ENCODE data around the gene PLEKHH2.

DNA sequence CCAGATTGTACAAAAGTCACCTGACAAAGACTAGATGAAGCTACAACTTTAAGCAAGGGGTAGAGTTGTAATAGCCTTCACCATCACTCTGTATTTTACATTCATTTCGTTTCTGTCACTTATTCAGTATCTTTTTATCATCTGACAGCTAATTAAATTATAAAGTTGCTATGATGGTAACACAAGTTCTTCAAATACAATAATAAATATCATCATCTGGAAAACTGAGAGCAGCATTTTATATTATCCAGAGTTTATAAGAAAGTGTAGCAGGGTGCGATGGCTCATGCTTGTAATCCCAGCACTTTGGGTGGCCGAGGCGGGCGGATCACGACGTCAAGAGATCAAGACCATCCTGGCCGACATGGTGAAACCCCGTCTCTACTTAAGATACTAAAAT is 157.9 kb downstream of the PLEKHH2 start:
- TF ChIP-seq, protein P1, sequence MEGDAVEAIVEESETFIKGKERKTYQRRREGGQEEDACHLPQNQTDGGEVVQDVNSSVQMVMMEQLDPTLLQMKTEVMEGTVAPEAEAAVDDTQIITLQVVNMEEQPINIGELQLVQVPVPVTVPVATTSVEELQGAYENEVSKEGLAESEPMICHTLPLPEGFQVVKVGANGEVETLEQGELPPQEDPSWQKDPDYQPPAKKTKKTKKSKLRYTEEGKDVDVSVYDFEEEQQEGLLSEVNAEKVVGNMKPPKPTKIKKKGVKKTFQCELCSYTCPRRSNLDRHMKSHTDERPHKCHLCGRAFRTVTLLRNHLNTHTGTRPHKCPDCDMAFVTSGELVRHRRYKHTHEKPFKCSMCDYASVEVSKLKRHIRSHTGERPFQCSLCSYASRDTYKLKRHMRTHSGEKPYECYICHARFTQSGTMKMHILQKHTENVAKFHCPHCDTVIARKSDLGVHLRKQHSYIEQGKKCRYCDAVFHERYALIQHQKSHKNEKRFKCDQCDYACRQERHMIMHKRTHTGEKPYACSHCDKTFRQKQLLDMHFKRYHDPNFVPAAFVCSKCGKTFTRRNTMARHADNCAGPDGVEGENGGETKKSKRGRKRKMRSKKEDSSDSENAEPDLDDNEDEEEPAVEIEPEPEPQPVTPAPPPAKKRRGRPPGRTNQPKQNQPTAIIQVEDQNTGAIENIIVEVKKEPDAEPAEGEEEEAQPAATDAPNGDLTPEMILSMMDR (IDR thresholded peaks at IDR 0.05) = no peak
- TF ChIP-seq POLR2A (IDR thresholded peaks at IDR 0.05) = no peak

All from body of pancreas (tissue), 4 donors.